ENCODE results near the gene RPSA.

- TF ChIP-seq CTCF (conservative IDR thresholded peaks at IDR 0.05) (no peak), EZH2 (IDR thresholded peaks at IDR 0.05; ENCODE audit: low read depth) (no peak)
Observed at GRCh38 chr3:39414421-39414907, 7.9 kb downstream of the RPSA start.
